GM18507 (cell line): ENCODE measurements around the gene ZNRF1.
"Not testable (repeated sequence)": the region's sequence is repeated elsewhere in the genome, so short reads cannot be mapped to it uniquely, and the experiment has no call there.

ENCODE experiments used
- DNase-seq: peaks from one replicate; pipeline ENCODE4 v3.0.0; 2011; ENCODE audit warnings: low read depth; ENCODE audit not compliant: insufficient read length; ENCODE audit errors: extremely low spot score
- FAIRE-seq: peaks from 2 replicates; lab custom pipeline; 2011; peaks lifted over from hg19 to GRCh38; lab: Jason Lieb, UNC

Gene ZNRF1

GRCh38 chr16:74999609-75000480 is 1.0 kb downstream of the ZNRF1 start:
- DNase-seq (no peak), FAIRE-seq (no peak)

- FAIRE-seq (no peak), DNase-seq (no peak)
Observed at GRCh38 chr16:75000481-75001081, 1.8 kb downstream of the ZNRF1 start.

GRCh38 chr16:75002474-75002873 is 3.6 kb downstream of the ZNRF1 start:
- DNase-seq (no peak), FAIRE-seq (no peak)

- no peak for DNase-seq
- FAIRE-seq: no peak
Observed at GRCh38 chr16:75003931-75004330, 5.1 kb downstream of the ZNRF1 start.

- FAIRE-seq (no peak), DNase-seq (no peak)
Observed at GRCh38 chr16:75004460-75004859, 5.6 kb downstream of the ZNRF1 start.

GRCh38 chr16:75005697-75006096 is 6.9 kb downstream of the ZNRF1 start:
- DNase-seq (no peak), FAIRE-seq (no peak)

GRCh38 chr16:75007443-75007842 is 8.6 kb downstream of the ZNRF1 start:
- DNase-seq (no peak), FAIRE-seq (peak; percentile 12)

GRCh38 chr16:75010427-75010826 is 11.6 kb downstream of the ZNRF1 start:
- DNase-seq (no peak), FAIRE-seq (no peak)

- FAIRE-seq: peak; percentile 80
- no peak for DNase-seq
Observed at GRCh38 chr16:75011634-75012307, 12.9 kb downstream of the ZNRF1 start.

GRCh38 chr16:75012380-75013081 is 13.7 kb downstream of the ZNRF1 start:
- FAIRE-seq: no peak
- DNase-seq: no peak

- not testable (repeated sequence) for DNase-seq, FAIRE-seq
Observed at GRCh38 chr16:75013123-75013522, 14.3 kb downstream of the ZNRF1 start.

GRCh38 chr16:75014318-75014717 is 15.5 kb downstream of the ZNRF1 start:
- DNase-seq: no peak
- no peak for FAIRE-seq

- not testable (repeated sequence) for FAIRE-seq, DNase-seq
Observed at GRCh38 chr16:75016451-75017081, 17.7 kb downstream of the ZNRF1 start.

GRCh38 chr16:75017670-75018525 is 19.1 kb downstream of the ZNRF1 start:
- FAIRE-seq: no peak

GRCh38 chr16:75019007-75019406 is 20.2 kb downstream of the ZNRF1 start:
- no peak for DNase-seq
- peak; percentile 50 for FAIRE-seq

More at GRCh38 chr16:75017670-75018525, 19.1 kb downstream of the ZNRF1 start:
- DNase-seq: no peak

- DNase-seq (no peak), FAIRE-seq (no peak)
Observed at GRCh38 chr16:75019586-75019985, 20.8 kb downstream of the ZNRF1 start.

- DNase-seq (no peak), FAIRE-seq (no peak)
Observed at GRCh38 chr16:75021410-75021809, 22.6 kb downstream of the ZNRF1 start.

GRCh38 chr16:75022567-75022966 is 23.7 kb downstream of the ZNRF1 start:
- FAIRE-seq (no peak), DNase-seq (no peak)
